ENCODE results near the gene SULT6B1.

- TF ChIP-seq EZH2phosphoT487 (IDR thresholded peaks at IDR 0.05; ENCODE audit: borderline replicate concordance) (no peak), CTCF (conservative IDR thresholded peaks at IDR 0.05; ENCODE audit: low read length) (no peak)
Measured at GRCh38 chr2:37226863-37227262, 38.4 kb upstream of the SULT6B1 start.

Measured in Loucy (cell line).